ENCODE results near the gene CLN5. TPM values are rescaled to one million over a fixed set of nuclear protein-coding genes. Genes with fewer than 3 reads are reported as not detected.

CLN5 gene
- total RNA-seq, 6 experiments from 2014 or later: 14.7 to 26.5 (median 18.5) TPM

DNA sequence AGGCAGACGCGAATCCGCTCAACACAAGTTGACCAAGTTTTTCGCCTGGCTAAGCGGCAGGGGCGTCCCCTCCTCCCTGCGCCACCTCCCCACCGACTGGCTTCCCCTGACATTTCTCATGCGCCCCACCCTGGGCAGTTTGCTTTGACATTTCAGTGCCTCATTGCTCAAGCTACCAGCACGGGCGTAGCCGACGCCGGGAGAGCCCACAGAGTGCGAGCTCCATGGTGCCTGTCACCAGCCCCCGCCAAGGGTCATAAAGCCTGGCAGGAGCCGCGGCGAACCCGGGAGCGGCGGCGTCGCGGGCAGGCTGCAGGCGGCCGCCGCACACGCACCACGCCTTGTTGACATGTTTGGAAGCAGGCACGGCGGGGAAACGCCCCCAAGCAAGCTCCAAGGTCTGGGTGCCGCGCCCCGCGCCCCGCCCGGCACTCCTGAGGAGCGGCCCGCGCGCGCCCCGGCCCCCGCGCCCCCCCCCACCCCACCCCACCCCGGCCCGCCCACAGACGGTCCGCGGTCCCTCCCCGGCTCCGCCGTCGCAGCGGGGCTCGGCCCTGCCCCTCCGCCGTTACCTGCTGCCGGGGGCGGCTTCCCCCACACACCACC lies 34.5 kb downstream of the CLN5 start:
- Histone ChIP-seq H3K36me3 (peaks cover 0 to 3% (median 0%) of the 10 kb centered on the region in 4 donors), H3K27ac (peak overlapping the region; percentile 97 to 99 (median 98)), H3K27me3 (no peaks in the 10 kb centered on the region), H3K4me1 (peaks cover 0 to 39% (median 10%) of the 10 kb centered on the region in 4 donors), H3K4me3 (peak overlapping the region; percentile 94 to 96 (median 95)), H3K9me3 (no peaks in the 10 kb centered on the region)
- peak; percentile 69 to 89 (median 85) for ATAC-seq
- TF ChIP-seq, protein P1, sequence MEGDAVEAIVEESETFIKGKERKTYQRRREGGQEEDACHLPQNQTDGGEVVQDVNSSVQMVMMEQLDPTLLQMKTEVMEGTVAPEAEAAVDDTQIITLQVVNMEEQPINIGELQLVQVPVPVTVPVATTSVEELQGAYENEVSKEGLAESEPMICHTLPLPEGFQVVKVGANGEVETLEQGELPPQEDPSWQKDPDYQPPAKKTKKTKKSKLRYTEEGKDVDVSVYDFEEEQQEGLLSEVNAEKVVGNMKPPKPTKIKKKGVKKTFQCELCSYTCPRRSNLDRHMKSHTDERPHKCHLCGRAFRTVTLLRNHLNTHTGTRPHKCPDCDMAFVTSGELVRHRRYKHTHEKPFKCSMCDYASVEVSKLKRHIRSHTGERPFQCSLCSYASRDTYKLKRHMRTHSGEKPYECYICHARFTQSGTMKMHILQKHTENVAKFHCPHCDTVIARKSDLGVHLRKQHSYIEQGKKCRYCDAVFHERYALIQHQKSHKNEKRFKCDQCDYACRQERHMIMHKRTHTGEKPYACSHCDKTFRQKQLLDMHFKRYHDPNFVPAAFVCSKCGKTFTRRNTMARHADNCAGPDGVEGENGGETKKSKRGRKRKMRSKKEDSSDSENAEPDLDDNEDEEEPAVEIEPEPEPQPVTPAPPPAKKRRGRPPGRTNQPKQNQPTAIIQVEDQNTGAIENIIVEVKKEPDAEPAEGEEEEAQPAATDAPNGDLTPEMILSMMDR (IDR thresholded peaks at IDR 0.05): no peak
- TF ChIP-seq POLR2A (IDR thresholded peaks at IDR 0.05): no peak
- under 1% methylated on average over 19 of the region's 62 CpGs for WGBS (ENCODE audit: insufficient coverage, low coverage, low lambda C conversion rate, missing lambda C conversion rate)
- intact Hi-C loops (cut with DNase I): no loop called here
- DNase-seq: peak; percentile 84 to 92 (median 90)

DNA sequence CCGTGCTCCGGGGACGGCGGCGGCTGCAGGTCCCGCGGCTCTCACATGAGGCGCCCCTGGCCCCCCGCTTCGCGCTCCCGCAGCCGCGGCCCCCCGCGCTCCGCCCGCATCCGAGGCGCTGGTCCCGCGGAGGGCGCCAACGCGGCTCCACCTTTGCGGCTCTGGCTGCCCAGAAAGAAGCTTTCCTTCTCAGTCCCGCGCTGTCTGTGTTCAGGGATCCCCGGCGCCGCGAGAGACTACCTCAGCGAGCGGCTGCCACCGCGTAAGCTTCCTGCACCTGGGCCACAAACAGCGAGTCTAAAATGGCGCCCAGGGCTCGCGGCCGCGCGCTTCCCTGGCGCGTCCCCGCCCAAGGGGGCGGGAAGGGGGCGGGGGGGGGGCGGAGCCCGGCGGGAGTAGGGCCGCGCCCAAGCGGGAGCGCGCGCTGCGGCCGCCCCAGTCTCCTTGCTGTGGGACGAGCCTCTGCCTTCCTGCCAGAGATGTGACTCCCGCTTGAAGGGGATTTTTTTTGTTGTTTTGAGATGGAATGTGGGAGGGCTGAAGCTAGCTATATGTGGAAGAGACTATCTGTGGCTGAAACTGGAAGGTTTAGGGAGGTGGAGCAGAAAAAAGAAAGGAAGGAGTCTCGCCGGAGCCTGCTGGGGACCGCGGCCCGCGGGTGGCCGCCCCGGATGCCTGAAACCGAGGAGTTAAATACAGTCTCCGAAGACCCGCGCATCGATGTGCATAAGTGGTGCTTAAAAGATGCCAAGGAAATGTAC lies 35.2 kb downstream of the CLN5 start, which contains the start of gene FBXL3:
Gene FBXL3, minus strand, starts transcription at position 299 of the 761 bp plus-strand sequence. CDS start 5,299 bp downstream, outside the sequence.
- H3K4me3 ChIP-seq: peak within 1 kb of the TSS; percentile 94 to 96 (median 95)
- H3K9me3 ChIP-seq: no peaks in the 10 kb centered on the region
- no peaks in the 10 kb centered on the region for H3K36me3 ChIP-seq
- no peaks in the 10 kb centered on the region for H3K27me3 ChIP-seq
- WGBS (ENCODE audit: insufficient coverage, low coverage, low lambda C conversion rate, missing lambda C conversion rate): under 1% methylated on average over 13 of the region's 74 CpGs
- intact Hi-C loops (cut with DNase I): no loop called here
- TF ChIP-seq, protein P1 (IDR thresholded peaks at IDR 0.05): no peak
- peak; percentile 46 for TF ChIP-seq POLR2A (IDR thresholded peaks at IDR 0.05)
- H3K4me1 ChIP-seq: peaks cover 0 to 34% (median 10%) of the 10 kb centered on the region in 4 donors
- ATAC-seq (peak; percentile 85 to 91 (median 86)), DNase-seq (peak; percentile 86 to 90 (median 89))
- H3K27ac ChIP-seq: peak within 1 kb of the TSS; percentile 97 to 99 (median 98)

DNA sequence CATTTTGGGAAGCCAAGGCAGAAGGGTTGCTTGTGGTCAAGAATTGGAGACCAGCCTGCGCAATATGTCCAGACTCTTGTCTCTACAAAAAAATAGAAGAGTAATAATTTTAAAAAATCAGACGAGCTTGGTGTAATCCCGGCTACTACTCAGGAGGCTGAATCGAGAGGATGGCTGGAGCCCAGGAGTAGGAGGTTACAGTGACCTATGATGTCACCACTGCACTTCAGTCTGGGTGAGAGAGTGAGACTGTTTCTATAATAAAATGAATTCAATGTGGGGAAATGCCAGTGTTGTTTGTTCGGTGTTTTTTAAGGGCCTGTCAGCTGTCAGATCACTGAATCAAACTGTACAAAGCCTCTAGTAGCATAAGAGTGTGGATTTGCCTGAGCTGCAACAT lies 36.3 kb downstream of the CLN5 start:
- Histone ChIP-seq H3K36me3 (no peaks in the 10 kb centered on the region), H3K4me1 (peaks cover 0 to 25% (median 10%) of the 10 kb centered on the region in 4 donors), H3K4me3 (no peak overlapping the region), H3K27ac (no peak overlapping the region), H3K27me3 (no peaks in the 10 kb centered on the region), H3K9me3 (no peaks in the 10 kb centered on the region)
- ATAC-seq (peak in 1 of 4 donors; percentile 31), DNase-seq (no peak)
- 72% methylated on average over 5 of the region's 5 CpGs for WGBS (ENCODE audit: insufficient coverage, low coverage, low lambda C conversion rate, missing lambda C conversion rate)
- intact Hi-C loops (cut with DNase I): no loop called here
- TF ChIP-seq, protein P1 (IDR thresholded peaks at IDR 0.05): no peak
- TF ChIP-seq POLR2A (IDR thresholded peaks at IDR 0.05): no peak

DNA sequence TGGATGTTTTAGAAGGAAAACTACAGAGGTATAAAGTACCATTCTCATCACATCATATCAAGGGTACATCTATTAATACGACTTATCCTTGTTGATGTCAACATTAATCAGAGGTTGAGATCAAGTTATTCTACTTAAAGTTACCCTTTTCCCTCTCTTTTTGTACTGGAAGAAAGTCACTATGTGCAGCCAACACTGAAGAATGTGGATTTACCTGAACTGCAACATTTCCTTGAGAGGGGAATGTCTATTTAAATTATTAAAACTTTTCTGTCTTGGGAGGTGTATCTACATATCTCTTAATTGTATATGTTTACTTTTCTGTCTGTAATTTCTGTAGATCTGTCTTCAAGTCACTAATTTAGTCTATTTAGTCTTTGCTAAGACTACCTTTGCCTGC lies 37.6 kb downstream of the CLN5 start:
- Histone ChIP-seq H3K27ac (no peak overlapping the region), H3K9me3 (no peaks in the 10 kb centered on the region), H3K27me3 (no peaks in the 10 kb centered on the region), H3K4me3 (no peak overlapping the region), H3K36me3 (no peaks in the 10 kb centered on the region), H3K4me1 (peaks cover 0 to 15% (median 4%) of the 10 kb centered on the region in 4 donors)
- TF ChIP-seq POLR2A (IDR thresholded peaks at IDR 0.05): no peak
- TF ChIP-seq, protein P1 (IDR thresholded peaks at IDR 0.05): no peak
- intact Hi-C loops (cut with DNase I): no loop called here
- no peak for ATAC-seq
- WGBS (ENCODE audit: insufficient coverage, low coverage, low lambda C conversion rate, missing lambda C conversion rate): 100% methylated on average over 1 of the region's 1 CpG
- no peak for DNase-seq
